Measurements from ENCODE around the gene CD300LF.

Gene CD300LF

GRCh38 chr17:74682471-74683190 lies 30.1 kb downstream of the CD300LF start:
- DNase-seq: no peak

DNA sequence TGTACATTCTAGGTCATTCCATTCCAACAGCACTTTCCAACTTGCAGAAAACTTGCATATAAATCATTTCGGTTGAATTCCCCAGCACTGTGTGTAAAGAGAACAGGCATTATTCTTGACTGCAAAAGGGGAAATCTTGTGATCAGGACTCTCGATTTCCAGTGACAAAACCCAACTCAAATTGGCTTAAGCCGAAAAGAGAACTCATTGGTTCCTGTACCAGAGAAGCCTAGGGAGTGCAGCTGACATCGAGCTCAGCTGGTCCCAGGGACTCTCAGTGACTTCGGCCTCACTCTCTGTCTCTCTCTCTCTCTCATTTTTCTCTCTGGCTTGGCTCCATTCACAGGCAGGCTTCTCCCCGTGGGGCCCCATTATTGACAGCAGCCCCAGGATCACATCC lies 30.7 kb downstream of the CD300LF start:
- DNase-seq: no peak

GRCh38 chr17:74680941-74681340 lies 31.8 kb downstream of the CD300LF start:
- no peak for DNase-seq

- no peak for DNase-seq
These were observed 32.5 kb downstream of the CD300LF start for GRCh38 chr17:74680213-74680612.

GRCh38 chr17:74679374-74679773 lies 33.3 kb downstream of the CD300LF start:
- DNase-seq: no peak

DNA sequence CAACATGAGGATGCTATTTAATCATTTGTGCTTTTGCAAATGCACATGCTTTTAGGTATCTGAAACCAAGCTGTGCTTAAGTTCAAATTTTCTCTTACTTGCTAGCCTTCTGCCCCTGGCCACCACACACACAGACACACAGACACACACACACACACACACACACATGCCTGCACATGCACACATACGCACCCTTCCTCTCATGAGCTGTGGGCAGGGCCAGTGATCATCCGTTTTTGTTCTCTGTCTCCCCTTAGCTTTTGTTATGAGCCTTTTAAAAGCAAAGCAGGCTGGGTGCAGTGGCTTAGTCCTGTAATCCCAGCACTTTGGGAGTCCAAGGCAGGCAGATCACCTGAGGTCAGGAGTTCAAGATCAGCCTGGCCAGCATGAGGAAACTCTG lies 34.2 kb downstream of the CD300LF start:
- no peak for DNase-seq

DNA sequence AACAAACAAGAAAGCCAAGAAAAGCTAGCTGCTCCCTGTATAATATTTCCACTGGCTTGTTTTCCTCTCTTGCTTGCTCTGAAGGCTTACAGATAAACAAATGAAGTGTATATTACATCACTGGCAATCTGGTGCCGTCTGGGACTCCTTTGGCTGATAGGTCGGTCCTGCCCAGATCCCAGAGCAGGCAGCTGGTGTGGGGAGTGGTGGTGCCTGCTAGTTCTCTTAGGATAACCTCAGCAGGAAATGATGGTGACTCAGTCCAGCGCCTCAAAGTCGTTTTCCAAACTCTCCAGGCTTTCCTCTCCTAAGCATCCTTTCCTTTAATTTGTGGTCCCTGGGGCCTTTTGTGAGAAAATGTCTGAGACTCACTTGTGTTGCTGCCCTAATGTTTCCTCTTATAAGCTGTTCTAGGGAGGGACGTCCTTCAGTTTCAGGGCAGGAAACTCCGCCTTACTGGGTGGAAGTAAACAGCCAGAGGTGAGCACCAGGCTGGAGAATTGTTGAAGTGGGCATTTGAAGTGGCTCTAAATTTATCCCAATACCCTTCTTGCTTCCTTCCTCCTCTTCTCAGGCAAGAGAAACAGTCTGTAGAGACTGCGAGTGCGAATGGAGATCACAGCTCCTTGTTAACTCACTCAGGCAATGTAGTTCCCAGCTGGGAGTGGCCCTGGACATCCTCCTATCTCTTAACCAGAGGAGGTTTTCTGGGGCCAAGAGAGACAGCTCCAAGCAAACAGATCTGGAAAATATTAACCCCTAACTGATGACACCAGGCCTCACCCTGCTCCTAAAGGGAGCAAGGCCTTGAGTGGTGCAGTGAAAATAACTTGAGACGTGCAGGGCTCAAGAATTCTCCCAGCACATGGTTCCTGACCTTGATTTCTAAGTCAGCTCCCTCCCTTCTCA lies 34.9 kb downstream of the CD300LF start:
- DNase-seq: no peak

DNA sequence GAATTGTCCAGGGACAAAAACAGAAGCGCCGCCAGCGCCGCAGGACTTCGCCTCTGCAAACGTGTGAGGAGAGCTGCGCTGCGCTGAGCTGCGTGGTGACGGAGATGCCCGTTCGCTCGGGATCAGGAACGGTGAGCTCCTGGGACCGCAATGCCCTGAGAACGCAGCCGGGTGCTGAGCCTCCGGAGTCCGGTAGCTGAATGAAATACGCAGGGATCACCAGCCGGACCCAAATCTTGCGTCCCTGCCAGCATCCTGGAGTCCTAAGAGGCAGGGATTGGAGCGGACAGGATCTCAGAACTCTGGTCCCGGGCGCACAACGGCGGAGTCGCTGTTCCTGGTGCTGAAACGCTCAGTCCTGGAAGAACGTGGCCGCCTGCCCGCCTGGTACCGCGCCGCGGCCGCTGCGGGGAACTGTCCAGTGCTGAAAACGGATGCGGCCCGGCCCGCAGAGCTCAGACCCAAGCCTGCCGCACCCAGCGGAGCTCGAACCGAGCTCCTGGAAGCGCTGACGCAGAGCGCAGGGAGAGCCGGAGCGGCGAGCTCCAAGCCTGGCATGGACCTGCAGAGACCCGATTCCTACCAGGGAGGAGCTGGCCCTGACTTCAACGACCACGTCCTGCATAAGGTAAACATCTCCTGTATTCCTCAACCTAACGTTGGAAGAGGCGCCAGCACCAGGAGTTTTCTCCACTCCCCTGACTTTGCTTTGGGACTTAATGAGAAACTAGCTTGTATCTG lies 41.5 kb downstream of the CD300LF start:
- DNase-seq: no peak

- no peak for DNase-seq
These were observed 42.4 kb downstream of the CD300LF start for GRCh38 chr17:74670329-74670728.

DNA sequence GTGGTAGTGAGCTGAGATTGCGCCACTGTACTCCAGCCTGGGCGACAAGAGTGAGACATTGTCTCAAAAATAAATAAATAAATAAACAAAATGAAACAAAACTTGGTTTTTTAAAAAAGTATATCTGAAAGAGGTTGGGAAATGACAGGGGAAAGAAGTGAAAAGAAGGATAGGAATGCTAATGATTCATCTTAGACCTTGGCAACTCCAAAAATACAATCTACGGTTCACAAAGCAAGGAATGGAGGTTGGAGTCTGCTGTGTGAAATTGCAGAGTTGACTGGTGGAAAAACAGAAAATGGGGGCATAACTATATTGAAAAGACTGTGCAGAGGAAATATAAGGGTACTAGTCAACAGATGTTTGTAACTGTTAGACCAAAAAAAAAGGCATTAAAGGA lies 49.2 kb downstream of the CD300LF start:
- DNase-seq: no peak

DNA sequence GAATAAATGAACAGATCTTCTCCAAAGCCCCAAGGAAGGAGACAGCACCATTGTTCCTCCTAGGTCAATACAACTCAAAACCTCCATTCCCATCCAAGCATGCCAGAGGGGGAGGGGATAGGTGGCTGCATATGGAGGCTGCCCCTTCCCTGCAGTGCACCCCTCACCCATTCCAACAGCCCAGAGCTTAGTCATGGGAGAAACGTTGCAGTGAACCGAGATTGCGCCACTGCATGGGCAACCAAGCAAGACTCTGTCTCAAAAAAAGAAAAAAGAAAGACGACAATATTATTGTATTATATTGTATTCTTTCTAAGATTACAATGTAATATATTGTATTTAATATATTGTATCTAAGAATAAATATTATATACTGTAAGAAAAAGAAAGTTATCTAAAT lies 52.8 kb downstream of the CD300LF start:
- DNase-seq: no peak

DNA sequence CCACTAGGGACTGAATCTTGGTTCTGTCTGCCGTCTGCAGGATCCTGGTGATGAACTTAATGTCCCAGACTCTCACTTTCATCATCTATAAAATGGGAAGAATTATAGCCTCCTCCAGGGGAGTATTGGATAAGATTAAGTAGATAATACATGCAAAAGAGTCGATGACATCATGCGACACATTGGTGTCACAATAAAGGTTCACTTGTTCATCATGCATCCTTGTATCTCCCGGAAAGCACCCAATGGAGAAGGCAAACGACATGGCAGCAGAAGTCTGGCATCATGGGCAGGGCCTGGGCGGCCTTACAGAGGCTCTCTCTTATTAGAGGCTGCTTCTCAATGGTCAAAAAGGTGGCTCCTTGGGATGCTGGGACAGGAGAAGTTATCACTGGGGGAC lies 54.1 kb downstream of the CD300LF start:
- DNase-seq: no peak

GRCh38 chr17:74654742-74655141 lies 58.0 kb downstream of the CD300LF start:
- no peak for DNase-seq

GRCh38 chr17:74652020-74652419 lies 60.7 kb downstream of the CD300LF start:
- no peak for DNase-seq

- DNase-seq: no peak
These were observed 62.8 kb downstream of the CD300LF start for GRCh38 chr17:74649909-74650308.

DNA sequence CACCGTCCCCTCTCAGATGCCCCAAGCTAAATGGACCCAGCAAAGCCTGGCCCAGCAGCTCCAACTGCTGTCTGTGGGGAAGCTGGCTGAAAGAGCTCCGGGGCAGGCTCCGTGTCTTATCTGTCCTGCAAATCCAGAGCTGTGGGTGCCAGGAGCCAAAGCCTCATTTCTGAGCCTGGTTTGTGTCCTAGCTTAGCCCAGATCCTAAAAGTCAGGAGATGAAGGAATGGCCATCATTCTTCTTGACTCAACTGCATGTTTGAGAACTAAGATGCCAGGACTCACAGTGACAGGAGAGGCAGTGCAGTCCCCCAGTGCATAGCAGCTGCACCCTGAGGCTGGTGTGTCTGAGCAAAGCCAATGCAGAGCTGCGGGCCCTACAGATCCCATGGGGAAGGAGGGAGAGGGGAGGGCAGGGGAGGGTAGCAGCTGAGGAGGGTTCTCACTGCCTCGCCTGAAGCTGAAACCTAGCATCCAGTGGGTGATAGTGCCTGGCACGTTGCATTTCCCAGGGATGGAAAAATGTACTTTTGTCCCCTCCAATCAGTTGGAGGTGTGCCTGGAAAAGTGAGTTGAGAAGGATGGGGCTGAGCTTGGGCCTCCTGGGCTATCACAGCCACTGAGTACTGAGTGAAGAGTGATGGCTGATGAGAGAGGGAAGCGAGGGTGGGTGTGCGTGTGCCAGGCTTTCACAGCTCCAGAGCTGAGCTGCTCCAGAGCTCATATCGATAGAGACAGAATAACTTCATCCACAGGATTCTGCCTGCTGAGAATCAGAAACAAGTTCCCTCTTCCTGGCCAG lies 64.7 kb downstream of the CD300LF start:
- DNase-seq: no peak

GRCh38 chr17:74646231-74646630 lies 66.5 kb downstream of the CD300LF start:
- DNase-seq: no peak

- DNase-seq: no peak
These were observed 67.7 kb downstream of the CD300LF start for GRCh38 chr17:74645010-74645409.

GRCh38 chr17:74644419-74644818 lies 68.3 kb downstream of the CD300LF start:
- no peak for DNase-seq
